Measurements from ENCODE around the gene EZR.

EZR gene

GRCh38 chr6:158816803-158817727, 2.1 kb downstream of the EZR start:
- no peak for DNase-seq

GRCh38 chr6:158816329-158816728, 2.8 kb downstream of the EZR start:
- DNase-seq: no peak

GRCh38 chr6:158815907-158816306, 3.3 kb downstream of the EZR start:
- no peak for DNase-seq

- no peak for DNase-seq
These were observed 3.8 kb downstream of the EZR start for GRCh38 chr6:158815379-158815724.

- no peak for DNase-seq
These were observed 6.1 kb downstream of the EZR start for GRCh38 chr6:158813032-158813431.

- no peak for DNase-seq
These were observed 6.6 kb downstream of the EZR start for GRCh38 chr6:158812611-158813010.

- no peak for DNase-seq
These were observed 8.7 kb downstream of the EZR start for GRCh38 chr6:158810155-158811095.

GRCh38 chr6:158808941-158809678, 10.1 kb downstream of the EZR start:
- no peak for DNase-seq

GRCh38 chr6:158808442-158808833, 10.7 kb downstream of the EZR start:
- no peak for DNase-seq

GRCh38 chr6:158807515-158808441, 11.4 kb downstream of the EZR start:
- DNase-seq: no peak

GRCh38 chr6:158805698-158806377, 13.3 kb downstream of the EZR start:
- DNase-seq: no peak

GRCh38 chr6:158804207-158804606, 15.0 kb downstream of the EZR start:
- no peak for DNase-seq

GRCh38 chr6:158803733-158804143, 15.4 kb downstream of the EZR start:
- DNase-seq: no peak

- no peak for DNase-seq
These were observed 17.4 kb downstream of the EZR start for GRCh38 chr6:158801655-158802294.

- DNase-seq: peak; percentile 94
These were observed 19.9 kb downstream of the EZR start for GRCh38 chr6:158799051-158799792.

GRCh38 chr6:158798311-158798710, 20.9 kb downstream of the EZR start:
- no peak for DNase-seq

GRCh38 chr6:158797331-158798310, 21.5 kb downstream of the EZR start:
- DNase-seq: no peak

- DNase-seq: no peak
These were observed 22.8 kb downstream of the EZR start for GRCh38 chr6:158796353-158796752.

GRCh38 chr6:158795516-158795915, 23.7 kb downstream of the EZR start:
- DNase-seq: no peak
